GM19351 (cell line): ENCODE results near the gene LIPT1.
"Not testable (repeated sequence)": the region's sequence is repeated elsewhere in the genome, so short reads cannot be mapped to it uniquely, and the experiment has no call there.

Source experiments
- ATAC-seq: cut with Tn5 transposase; IDR thresholded peaks from one replicate; pipeline ENCODE4 v1.9.1; 2021; ENCODE audit warnings: mild to moderate bottlenecking, moderate library complexity; ENCODE audit not compliant: unreplicated experiment

LIPT1 gene

GRCh38 chr2:99154643-99155536, at the start of gene LIPT1, which contains the start of gene TSGA10:
LIPT1 (plus strand) TSS chr2:99154967; CDS start chr2:99161958, 6,991 bp downstream.
TSGA10 (minus strand) TSS chr2:99154942; CDS start chr2:99109439, 45,503 bp downstream.
- peak; percentile 93 for ATAC-seq

GRCh38 chr2:99106913-99107312, 47.9 kb upstream of the LIPT1 start:
- ATAC-seq, result no peak

GRCh38 chr2:99111236-99111635, 43.5 kb upstream of the LIPT1 start:
- ATAC-seq, result no peak

- ATAC-seq, result no peak
These were observed 42.8 kb upstream of the LIPT1 start for GRCh38 chr2:99111945-99112344.

GRCh38 chr2:99112617-99113016, 42.1 kb upstream of the LIPT1 start:
- no peak for ATAC-seq

- ATAC-seq, result no peak
These were observed 26.8 kb upstream of the LIPT1 start for GRCh38 chr2:99127981-99128380.

GRCh38 chr2:99135044-99135556, 19.7 kb upstream of the LIPT1 start:
- ATAC-seq, result not testable (repeated sequence)

GRCh38 chr2:99139003-99139402, 15.8 kb upstream of the LIPT1 start:
- no peak for ATAC-seq

GRCh38 chr2:99140056-99140859, 14.5 kb upstream of the LIPT1 start:
- ATAC-seq, result no peak

- no peak for ATAC-seq
These were observed 14.0 kb upstream of the LIPT1 start for GRCh38 chr2:99140860-99141109.

- ATAC-seq, result peak; percentile 84
These were observed 13.4 kb upstream of the LIPT1 start, which contains the start of gene C2orf15 for GRCh38 chr2:99141110-99142108. C2orf15 (plus strand) TSS chr2:99141707; CDS start chr2:99150559, 8,852 bp downstream.

GRCh38 chr2:99150706-99151105, 4.1 kb upstream of the LIPT1 start:
- ATAC-seq, result no peak

- ATAC-seq, result no peak
These were observed 2.4 kb upstream of the LIPT1 start for GRCh38 chr2:99152199-99152895.

GRCh38 chr2:99153921-99154604, 704 bp upstream of the LIPT1 start:
- ATAC-seq, result no peak

- ATAC-seq, result no peak
These were observed 2.1 kb downstream of the LIPT1 start for GRCh38 chr2:99156891-99157290.

- no peak for ATAC-seq
These were observed 3.8 kb downstream of the LIPT1 start for GRCh38 chr2:99158599-99158998.

GRCh38 chr2:99159594-99159993, 4.8 kb downstream of the LIPT1 start:
- no peak for ATAC-seq

GRCh38 chr2:99166218-99166617, 11.5 kb downstream of the LIPT1 start:
- no peak for ATAC-seq

GRCh38 chr2:99169534-99169933, 14.8 kb downstream of the LIPT1 start:
- ATAC-seq, result no peak
